Subcutaneous adipose tissue (tissue), 4 donors: Measurements from ENCODE around the gene CHMP4B. TPM values are rescaled to one million over a fixed set of nuclear protein-coding genes. Genes with fewer than 3 reads are reported as not detected.

ENCODE experiments used
- total RNA-seq, 4 donors: library from RNA; depleted of rRNA; stranded (reverse); fragments of >200 nt; gene quantifications; one replicate each; pipeline ENCODE4 v1.1.0, GENCODE V29; 2016
- TF ChIP-seq, protein P1 (sequence below): fragments of 450-650 bp; IDR thresholded peaks from one replicate; pipeline ENCODE4 v1.5.1; 2016; ENCODE audit warnings: low read depth, mild to moderate bottlenecking, control low read depth, antibody characterized with exemption, moderate library complexity

CHMP4B gene
- total RNA-seq, 4 donors from 2014 or later: 68.0 to 79.5 (median 69.5) TPM

- TF ChIP-seq, protein P1, sequence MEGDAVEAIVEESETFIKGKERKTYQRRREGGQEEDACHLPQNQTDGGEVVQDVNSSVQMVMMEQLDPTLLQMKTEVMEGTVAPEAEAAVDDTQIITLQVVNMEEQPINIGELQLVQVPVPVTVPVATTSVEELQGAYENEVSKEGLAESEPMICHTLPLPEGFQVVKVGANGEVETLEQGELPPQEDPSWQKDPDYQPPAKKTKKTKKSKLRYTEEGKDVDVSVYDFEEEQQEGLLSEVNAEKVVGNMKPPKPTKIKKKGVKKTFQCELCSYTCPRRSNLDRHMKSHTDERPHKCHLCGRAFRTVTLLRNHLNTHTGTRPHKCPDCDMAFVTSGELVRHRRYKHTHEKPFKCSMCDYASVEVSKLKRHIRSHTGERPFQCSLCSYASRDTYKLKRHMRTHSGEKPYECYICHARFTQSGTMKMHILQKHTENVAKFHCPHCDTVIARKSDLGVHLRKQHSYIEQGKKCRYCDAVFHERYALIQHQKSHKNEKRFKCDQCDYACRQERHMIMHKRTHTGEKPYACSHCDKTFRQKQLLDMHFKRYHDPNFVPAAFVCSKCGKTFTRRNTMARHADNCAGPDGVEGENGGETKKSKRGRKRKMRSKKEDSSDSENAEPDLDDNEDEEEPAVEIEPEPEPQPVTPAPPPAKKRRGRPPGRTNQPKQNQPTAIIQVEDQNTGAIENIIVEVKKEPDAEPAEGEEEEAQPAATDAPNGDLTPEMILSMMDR: no peak
Observed at GRCh38 chr20:33827634-33828325, 16.6 kb downstream of the CHMP4B start.

- TF ChIP-seq, protein P1: no peak
Observed at GRCh38 chr20:33828326-33828844, 17.2 kb downstream of the CHMP4B start.

- TF ChIP-seq, protein P1: no peak
Observed at GRCh38 chr20:33828967-33829560, 17.9 kb downstream of the CHMP4B start.

DNA sequence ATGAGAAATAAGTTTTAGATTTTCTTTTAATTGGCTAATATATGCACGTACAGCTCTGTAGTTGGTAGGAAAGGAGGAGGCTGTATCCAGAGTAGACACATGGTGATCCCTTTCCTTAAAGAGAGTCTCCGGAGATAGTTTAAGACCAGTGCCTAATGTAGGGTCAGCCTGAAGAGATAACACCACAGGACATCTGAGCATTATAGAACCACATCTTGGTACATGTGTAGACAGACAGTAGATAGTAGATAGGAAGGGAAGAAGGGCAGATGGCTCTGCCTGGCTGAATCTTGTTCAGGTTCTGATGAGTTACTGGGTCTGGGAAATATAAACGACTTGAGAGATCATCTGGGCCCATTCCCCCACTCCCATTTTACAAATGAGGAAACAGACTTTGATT, 18.5 kb downstream of the CHMP4B start:
- TF ChIP-seq, protein P1: no peak

GRCh38 chr20:33830371-33830770, 19.2 kb downstream of the CHMP4B start:
- TF ChIP-seq, protein P1: no peak

GRCh38 chr20:33832103-33832804, 21.1 kb downstream of the CHMP4B start:
- TF ChIP-seq, protein P1: no peak

GRCh38 chr20:33833333-33833732, 22.2 kb downstream of the CHMP4B start:
- TF ChIP-seq, protein P1: no peak
